GM19099 (cell line): ENCODE data around the gene C3orf70.

Source experiments
- POLR2A ChIP-seq: IDR thresholded peaks from 3 replicates; pipeline ENCODE4 v1.6.1; 2011; ENCODE audit warnings: low read depth; ENCODE audit not compliant: insufficient read length; ENCODE audit errors: extremely low read depth

Gene C3orf70

DNA sequence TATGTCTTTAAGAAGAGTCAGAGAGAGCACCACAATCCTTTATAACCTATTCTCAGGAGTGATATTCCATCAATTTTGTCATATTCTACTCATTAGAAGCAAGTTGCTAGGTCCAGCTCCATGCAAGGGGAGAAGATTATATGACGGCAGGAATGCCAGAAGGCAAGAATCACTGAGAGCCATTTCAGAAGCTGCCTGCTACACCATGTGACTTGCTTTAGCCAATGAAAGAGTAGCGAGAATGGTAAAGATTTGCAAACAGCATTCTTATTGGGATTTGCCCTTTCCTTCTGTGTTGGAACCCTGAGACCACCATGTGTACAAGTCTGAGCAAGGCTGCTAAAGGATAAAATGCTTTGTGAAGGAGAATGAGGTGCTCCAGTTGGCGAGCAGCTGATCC lies 4.5 kb upstream of the C3orf70 start:
- no peak for TF ChIP-seq POLR2A

DNA sequence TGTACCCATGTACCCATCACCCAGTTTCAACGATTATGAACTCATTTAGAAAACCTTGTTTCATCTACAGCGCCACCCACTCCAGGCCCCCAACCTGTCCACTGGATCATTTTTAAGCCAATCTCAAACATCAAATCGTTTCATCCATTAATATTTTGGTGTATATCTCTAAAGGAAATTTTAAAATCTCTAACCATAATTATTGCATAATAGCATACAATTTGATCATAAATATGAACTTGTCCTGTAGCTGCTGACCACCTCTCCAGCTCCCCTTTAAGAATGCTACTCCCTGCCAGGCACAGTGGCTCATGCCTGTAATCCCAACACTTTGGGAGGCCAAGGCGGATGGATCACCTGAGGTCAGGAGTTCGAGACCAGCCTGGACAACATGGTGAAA lies 2.8 kb upstream of the C3orf70 start:
- TF ChIP-seq POLR2A: no peak

DNA sequence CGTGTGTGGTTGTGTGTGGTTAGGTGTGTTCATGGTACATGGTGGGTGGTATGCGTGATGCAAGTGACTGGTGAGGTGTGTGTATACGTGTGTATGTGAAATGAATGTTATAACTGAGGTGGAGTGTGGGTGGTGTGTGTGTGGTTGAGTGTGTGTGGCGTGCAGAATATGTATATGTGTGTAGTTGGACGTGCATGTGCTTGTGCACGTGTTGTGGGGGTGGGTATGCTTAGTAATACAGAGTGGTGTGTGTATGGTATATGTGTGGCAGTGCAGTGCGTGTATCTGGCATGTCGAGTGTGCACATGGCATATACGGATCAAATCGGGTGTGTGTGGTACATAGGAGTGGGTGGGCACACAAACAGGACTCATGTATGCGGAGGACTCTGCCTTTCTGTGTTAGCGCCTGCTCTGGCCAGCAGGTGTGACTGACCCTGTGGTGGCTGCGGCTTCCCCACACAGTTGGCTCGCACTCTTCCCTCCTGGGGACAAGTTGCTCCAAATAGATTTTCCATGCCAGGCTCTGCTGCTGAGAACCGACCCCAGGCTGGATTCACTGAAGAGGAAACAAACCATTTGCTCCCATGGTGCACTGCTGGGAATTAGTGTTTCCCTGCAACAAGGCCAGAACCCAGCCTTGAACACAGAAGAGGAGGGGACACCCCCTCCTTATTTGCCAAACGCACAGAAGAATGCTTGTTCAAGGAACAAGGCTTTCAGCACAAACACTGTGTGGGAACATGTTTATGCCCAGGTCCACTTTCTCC lies 1.2 kb upstream of the C3orf70 start:
- no peak for TF ChIP-seq POLR2A

DNA sequence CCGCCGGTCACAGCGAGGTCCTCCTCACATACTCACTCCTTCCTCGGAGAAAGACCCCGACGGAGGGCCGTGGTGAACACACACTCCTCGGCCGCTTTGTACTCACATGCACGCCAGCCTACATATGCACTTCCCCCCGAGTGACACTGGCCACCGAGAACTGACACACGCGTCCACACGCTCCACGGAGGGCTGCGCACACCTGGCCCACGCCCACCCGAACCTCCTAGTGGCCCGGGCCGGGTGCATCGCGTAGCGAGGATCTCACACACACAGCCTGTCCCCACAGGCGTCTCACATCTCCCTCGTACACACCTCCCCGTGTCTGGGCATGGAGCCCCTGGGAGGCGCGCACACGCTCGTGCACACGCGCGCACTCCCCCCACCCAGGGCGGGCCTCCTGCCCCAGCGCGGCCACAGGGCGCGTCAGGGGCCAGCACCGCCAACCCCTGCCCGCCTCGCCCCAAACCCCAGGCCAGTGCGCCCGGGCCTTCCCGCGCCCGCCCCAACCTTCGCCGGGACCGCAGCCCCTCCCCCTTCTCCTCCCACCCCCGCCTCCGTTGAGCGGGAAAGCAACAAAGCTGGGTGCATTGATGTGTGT lies 411 bp upstream of the C3orf70 start:
- TF ChIP-seq POLR2A: no peak

DNA sequence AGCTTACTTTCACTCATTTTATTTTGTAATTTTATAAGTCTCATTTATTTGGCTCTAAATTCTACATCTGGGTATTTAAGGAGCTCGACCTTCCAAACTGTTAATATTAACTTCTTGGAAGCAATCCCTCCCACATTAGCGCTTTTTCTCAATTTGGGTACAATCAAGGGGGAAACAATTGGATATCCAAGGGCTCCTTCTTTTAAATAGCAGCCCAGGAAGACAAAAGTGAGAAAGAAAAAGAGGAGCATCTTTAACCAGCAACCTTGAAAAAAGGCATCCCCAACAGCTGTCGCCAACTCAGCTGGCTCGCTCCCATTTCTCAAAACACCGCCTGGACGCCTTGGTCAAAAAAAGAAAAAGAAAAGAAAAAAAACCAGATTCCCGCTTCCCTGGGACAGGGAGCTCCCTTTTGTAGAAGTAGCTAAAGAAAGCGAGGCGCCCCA lies 873 bp downstream of the C3orf70 start:
- no peak for TF ChIP-seq POLR2A

DNA sequence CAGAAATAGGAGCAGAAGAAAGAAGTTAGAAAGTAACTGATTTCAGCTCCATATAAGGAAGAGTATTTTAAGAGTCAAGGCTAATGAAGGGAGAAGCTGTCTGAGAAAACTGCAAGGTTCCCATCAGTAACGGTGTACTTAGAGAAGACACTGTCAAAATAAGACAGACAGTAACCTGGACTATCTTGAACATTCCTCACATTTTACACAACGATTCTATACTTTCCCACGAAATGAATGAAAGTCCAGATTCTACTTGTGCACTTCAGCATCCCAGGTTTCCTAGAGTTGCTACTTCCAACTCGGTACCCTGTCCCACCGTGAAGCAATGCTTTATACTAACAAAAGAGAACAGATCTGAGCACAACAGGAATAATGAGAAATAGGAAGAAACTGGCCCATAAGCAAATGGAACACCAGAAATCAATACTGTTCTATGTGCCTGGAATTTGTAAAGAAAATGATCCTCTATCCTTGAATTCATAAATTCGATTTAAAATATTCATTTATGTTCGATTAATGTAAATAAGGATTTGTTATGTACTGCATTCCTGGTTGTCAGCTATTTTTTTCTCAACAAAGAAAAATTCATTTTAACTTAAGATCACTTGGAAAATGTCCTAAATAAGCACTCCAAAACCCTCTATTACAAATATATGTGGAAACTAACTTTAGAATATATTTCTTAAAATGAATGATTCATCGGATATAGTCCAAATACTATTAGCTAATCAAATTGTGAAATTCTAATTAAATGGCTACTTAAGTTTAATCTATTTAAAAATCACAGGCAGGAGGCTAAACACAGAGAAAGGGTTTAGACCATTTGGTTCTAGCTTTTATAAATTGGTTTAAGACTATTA lies 1.5 kb downstream of the C3orf70 start:
- TF ChIP-seq POLR2A: no peak

DNA sequence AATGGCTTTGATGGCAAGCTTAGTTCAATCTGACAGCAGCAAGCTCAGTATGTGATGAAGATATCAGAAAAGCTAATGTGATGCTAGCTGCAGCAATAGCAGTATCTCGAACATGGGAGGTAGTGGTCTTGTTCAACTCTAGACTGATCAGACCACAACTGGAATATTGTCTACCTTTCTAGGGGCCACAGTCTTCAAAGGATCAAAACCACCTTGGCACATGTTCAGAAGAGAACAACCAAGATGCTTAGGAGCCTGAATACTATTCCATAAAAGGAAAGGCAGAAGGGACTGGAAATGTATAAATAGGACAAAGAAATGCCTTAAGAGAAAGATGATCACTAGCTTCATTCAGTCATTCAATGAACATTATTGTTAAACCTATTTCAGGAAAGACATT lies 2.3 kb downstream of the C3orf70 start:
- no peak for TF ChIP-seq POLR2A

DNA sequence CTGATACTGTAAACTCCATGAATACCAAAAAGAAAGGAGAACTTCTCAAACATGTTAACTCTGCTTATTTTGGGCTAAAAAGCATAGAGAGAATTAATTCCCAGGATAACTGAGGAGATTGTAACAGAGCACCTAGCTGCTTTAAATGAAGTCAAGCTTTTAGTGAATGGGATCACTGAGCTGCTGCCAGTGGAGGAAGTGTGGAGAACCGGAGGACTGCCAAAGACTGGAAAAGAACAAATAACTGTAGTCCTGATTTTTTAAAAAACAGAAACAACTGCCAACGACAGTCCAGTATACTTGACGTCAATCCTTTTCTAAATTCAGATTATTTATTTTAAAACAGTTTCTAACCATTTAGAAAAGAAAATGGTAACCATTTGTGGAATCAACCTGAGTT lies 3.3 kb downstream of the C3orf70 start:
- TF ChIP-seq POLR2A: no peak

DNA sequence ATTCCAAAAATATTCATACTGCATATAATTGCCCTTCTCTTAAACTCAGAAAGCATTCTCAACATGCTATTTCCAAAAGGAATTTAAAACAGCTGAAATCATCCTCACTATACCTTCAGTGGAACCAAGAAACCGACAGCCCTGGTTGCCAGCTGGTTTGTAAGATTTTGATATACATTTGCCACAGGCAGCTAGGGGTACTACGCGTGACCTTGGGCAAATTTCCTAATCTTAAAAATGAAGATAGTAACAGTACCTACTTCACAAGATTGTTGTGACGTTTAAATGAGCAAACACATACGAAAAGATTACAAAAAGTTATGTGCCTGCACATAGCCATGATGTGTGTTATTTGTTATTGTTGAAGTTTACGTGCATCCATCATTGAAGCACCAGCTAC lies 7.3 kb downstream of the C3orf70 start:
- no peak for TF ChIP-seq POLR2A

DNA sequence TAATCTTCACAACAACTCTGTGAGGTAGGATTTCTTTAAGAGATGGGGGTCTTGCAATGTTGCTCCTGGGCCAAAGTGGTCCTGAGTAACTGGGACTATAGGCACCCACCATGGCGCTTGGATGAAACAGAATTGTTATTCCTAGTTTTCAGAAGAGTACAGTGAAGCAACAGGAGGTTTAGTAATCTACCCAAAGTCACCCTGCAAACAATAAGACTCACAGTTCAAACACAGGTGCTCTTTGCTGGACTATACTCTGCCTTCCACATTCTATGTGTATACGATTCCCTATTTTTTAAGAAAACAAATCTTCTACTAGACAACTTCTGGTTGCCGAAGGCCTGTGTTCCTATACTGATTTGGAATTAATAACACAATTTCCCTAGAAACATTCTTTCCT lies 8.1 kb downstream of the C3orf70 start:
- TF ChIP-seq POLR2A: no peak

DNA sequence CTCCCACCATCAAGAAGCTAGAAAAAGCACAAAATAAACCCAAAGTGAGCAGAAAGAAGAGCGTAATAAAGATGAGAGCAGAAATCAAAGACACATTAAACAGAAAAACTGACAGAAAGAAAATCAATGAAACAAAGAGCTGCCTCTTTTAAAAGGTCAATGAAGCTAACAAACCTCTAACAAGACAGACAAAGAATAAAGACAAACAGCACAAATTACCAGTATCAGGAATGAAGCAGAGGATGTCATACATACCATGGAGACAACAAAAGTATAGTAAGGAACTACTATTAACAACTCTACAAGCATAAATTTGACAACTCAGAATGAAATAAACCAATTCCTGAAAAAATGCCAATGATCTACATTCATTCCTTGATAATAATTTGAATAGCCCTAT lies 15.0 kb downstream of the C3orf70 start:
- TF ChIP-seq POLR2A: no peak

DNA sequence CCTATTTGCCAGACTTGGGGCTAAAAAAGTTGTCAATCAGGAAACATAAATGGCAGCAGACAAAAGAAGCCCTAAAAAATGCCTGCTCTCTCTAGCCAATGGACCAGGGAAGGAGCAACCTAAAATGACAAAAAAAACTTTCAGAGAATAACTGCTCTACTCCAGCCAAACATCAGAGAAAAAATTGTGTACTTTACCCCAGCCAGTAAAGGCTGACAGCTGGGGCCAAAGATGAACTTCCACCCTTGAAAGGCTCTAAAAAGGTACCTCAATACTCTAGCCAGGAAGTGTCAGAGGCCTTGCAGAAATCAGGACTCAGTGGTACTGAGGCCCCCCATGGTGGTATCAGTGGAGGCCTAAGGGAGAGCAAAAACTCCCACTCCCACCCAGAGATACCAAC lies 18.4 kb downstream of the C3orf70 start:
- TF ChIP-seq POLR2A: no peak

DNA sequence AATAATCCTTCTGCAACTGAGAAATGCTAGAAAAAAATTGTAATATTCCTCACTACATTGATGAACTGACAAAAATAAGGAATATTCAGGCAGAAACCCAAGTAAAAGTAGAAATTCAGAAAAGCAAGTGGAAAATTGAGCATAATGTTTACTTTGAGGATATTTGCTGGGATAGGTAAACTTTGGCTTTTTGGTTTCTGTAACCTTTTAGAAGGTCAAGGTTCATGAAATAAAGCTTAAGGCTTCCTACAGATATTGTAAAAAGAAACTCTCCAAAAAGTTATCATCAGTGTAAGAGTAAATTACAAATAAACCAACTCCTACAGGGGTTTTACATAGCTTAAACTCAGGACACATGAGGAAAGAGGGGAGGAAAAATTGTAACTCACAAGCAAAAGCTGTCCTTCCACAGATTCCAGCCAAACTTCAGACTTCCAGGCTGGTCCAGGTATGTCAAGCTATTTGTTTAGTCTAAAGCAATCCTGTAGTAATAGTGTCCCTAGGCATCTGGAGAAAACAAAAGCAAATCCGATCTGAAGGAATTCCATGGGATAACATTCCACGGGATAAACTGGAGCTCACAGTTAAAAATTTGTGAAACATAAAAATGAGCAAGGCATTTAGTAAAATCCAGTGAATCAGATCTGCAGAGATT lies 21.1 kb downstream of the C3orf70 start:
- TF ChIP-seq POLR2A: no peak

DNA sequence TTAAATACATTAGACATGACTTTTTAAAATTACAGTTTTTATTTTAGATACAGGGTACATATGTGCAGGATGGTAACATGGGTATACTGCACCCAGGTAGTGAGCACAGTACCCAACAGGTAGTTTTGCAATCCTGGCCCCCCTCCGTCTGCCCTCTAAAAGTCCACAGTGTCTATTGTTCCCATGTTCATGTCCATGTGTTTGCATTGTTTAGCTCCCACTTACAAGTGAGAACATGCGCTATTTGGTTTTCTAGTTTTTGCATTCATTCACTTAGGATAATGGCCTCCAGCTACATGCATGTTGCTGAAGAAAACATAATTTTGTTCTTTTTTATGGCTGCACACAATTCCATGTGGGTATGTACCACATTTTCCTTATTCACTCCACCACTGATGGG lies 23.8 kb downstream of the C3orf70 start:
- no peak for TF ChIP-seq POLR2A

DNA sequence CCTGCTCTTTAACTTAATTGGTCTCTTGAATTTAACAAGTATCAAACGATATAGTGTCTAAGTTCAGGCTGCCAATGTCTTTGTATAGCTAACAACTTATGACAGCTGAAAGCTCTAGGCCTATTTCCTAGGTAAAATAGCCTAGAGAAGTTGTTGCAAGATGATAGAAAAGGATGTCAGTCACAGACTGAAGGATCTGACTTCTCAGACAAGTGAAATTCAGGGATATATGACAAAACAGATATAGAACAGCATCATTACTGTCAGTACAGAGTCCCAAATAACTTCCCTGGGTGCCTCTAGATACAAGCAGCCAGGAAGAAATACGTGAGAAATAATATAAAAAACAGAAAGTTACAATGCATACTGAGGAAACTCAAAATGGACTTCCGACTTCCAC lies 26.7 kb downstream of the C3orf70 start:
- TF ChIP-seq POLR2A: no peak
